ENCODE data around the gene GPR176. TPM values are rescaled to one million over a fixed set of nuclear protein-coding genes. Genes with fewer than 3 reads are reported as not detected.

GPR176 gene
- total RNA-seq, 1 donor from 2014 or later: 20.6 TPM

DNA sequence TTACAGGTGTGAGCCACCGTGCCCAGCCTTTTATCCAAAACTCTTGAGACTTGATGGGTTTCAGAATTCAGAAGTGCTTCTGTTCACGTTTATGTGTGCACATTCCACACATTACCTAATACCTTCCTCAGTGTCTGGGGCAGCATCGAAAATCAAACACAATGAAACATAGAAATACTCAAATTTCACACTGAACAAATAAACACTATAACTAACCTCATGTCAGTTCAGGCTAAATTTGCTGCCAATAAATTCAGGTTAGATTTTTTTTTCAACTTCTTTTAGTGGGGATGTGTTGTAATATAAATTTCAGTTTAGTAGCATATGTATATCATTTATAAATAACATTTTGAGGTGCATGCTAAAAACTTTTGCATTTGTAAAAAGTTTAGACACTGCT is 16.6 kb upstream of the GPR176 start:
- H3K4me3 Mint-ChIP-seq: no peak overlapping the region
- peaks cover 28% of the 10 kb centered on the region for H3K4me1 Mint-ChIP-seq
- H3K9ac ChIP-seq: no peak overlapping the region

DNA sequence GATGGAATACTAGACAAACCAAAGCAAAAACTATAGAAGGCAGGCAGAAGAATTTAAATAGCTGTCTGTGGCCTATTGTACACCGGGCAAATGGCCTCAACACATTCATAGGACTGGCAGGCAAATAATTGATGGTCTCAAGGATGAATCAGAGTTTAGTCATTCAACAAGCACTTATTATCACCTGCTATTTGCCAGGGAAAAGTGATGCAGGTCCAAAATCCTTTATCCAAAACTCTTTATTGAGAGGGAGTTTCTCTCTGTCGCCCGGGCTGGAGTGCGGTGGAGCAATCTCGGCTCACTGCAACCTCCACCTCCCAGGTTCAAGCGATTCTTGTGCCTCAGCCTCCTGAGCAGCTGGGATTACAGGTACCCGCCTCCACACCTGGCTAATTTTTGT is 16.1 kb upstream of the GPR176 start:
- H3K4me2 ChIP-seq: no peak overlapping the region
- H2AFZ ChIP-seq (replicated peaks): no peak overlapping the region
- H3K4me3 Mint-ChIP-seq: no peak overlapping the region
- peaks cover 9% of the 10 kb centered on the region for H3K4me1 ChIP-seq
- no peaks in the 10 kb centered on the region for H3K27me3 Mint-ChIP-seq (ENCODE audit: insufficient read depth, low read depth)
- H3K9me3 Mint-ChIP-seq: no peaks in the 10 kb centered on the region
- H3K27me3 ChIP-seq: no peaks in the 10 kb centered on the region
- no peaks in the 10 kb centered on the region for H4K20me1 ChIP-seq (ENCODE audit: low read depth)
- H3K4me1 Mint-ChIP-seq: peaks cover 28% of the 10 kb centered on the region
- no peaks in the 10 kb centered on the region for H3K9me3 ChIP-seq (ENCODE audit: low read depth)
- no peaks in the 10 kb centered on the region for H3K36me3 ChIP-seq
- no peak overlapping the region for H3K9ac ChIP-seq
- peaks cover 35% of the 10 kb centered on the region for H3K79me2 ChIP-seq (ENCODE audit: low read depth)
- TF ChIP-seq EZH2 (IDR thresholded peaks at IDR 0.05) (no peak), EZH2phosphoT487 (IDR thresholded peaks at IDR 0.05) (no peak), CTCF (IDR thresholded peaks at IDR 0.05) (no peak)
- no peak overlapping the region for H3K4me3 ChIP-seq
- H3K27ac Mint-ChIP-seq: no peak overlapping the region
- H3F3A ChIP-seq (ENCODE audit: low read depth): peaks cover 8% of the 10 kb centered on the region
- H3K36me3 Mint-ChIP-seq: peaks cover 20% of the 10 kb centered on the region
- no peak overlapping the region for H3K27ac ChIP-seq
- no peak for DNase-seq (ENCODE audit: low spot score)

More for the DNA sequence above, 16.6 kb upstream of the GPR176 start:
- no peak for DNase-seq (ENCODE audit: low spot score)
- Mint-ChIP-seq H3K27ac (no peak overlapping the region), H3K9me3 (no peaks in the 10 kb centered on the region), H3K27me3 (ENCODE audit: insufficient read depth, low read depth) (no peaks in the 10 kb centered on the region), H3K36me3 (peaks cover 20% of the 10 kb centered on the region)
- no peaks in the 10 kb centered on the region for H4K20me1 ChIP-seq (ENCODE audit: low read depth)
- H3K4me1 ChIP-seq: peaks cover 9% of the 10 kb centered on the region
- H3K27ac ChIP-seq: no peak overlapping the region
- H2AFZ ChIP-seq (replicated peaks): no peak overlapping the region
- no peaks in the 10 kb centered on the region for H3K36me3 ChIP-seq
- H3K4me3 ChIP-seq: no peak overlapping the region
- no peaks in the 10 kb centered on the region for H3K9me3 ChIP-seq (ENCODE audit: low read depth)
- H3K79me2 ChIP-seq (ENCODE audit: low read depth): peaks cover 35% of the 10 kb centered on the region
- H3K27me3 ChIP-seq: no peaks in the 10 kb centered on the region
- peaks cover 8% of the 10 kb centered on the region for H3F3A ChIP-seq (ENCODE audit: low read depth)
- no peak overlapping the region for H3K4me2 ChIP-seq
- TF ChIP-seq CTCF (IDR thresholded peaks at IDR 0.05) (no peak), EZH2 (IDR thresholded peaks at IDR 0.05) (no peak), EZH2phosphoT487 (IDR thresholded peaks at IDR 0.05) (no peak)

GRCh38 chr15:39935241-39935640 is 15.2 kb upstream of the GPR176 start:
- H3K27ac ChIP-seq: no peak overlapping the region

More at GRCh38 chr15:39935241-39935640, 15.2 kb upstream of the GPR176 start:
- no peak for TF ChIP-seq EZH2 (IDR thresholded peaks at IDR 0.05)
- TF ChIP-seq EZH2phosphoT487 (IDR thresholded peaks at IDR 0.05): no peak
- no peak for TF ChIP-seq CTCF (IDR thresholded peaks at IDR 0.05)
- no peaks in the 10 kb centered on the region for H3K9me3 Mint-ChIP-seq
- H3K4me3 Mint-ChIP-seq: peak overlapping the region; percentile 53
- H3K27me3 Mint-ChIP-seq (ENCODE audit: insufficient read depth, low read depth): no peaks in the 10 kb centered on the region
- no peaks in the 10 kb centered on the region for H3K9me3 ChIP-seq (ENCODE audit: low read depth)
- H3K36me3 Mint-ChIP-seq: peaks cover 16% of the 10 kb centered on the region
- H3K79me2 ChIP-seq (ENCODE audit: low read depth): peaks cover 35% of the 10 kb centered on the region
- H3F3A ChIP-seq (ENCODE audit: low read depth): peaks cover 8% of the 10 kb centered on the region
- peak overlapping the region; percentile 93 for H3K4me2 ChIP-seq
- H3K4me1 ChIP-seq: peaks cover 9% of the 10 kb centered on the region
- DNase-seq (ENCODE audit: low spot score): no peak
- H3K4me1 Mint-ChIP-seq: peaks cover 28% of the 10 kb centered on the region
- H3K36me3 ChIP-seq: no peaks in the 10 kb centered on the region
- no peaks in the 10 kb centered on the region for H4K20me1 ChIP-seq (ENCODE audit: low read depth)
- peak overlapping the region; percentile 78 for H3K4me3 ChIP-seq
- no peak overlapping the region for H3K27ac Mint-ChIP-seq
- no peaks in the 10 kb centered on the region for H3K27me3 ChIP-seq
- no peak overlapping the region for H2AFZ ChIP-seq (replicated peaks)
- no peak overlapping the region for H3K9ac ChIP-seq

Data from neural progenitor cell (in vitro differentiated cells).